NCI-H510A treated with DMSO at 0.1 percent for 48 hours (cell line): ENCODE results near the gene LRFN4.
"Not testable (repeated sequence)": the region's sequence is repeated elsewhere in the genome, so short reads cannot be mapped to it uniquely, and the experiment has no call there.

Source experiments
- DNase-seq: peaks from one replicate; lab custom pipeline; 2025; lab: John Stamatoyannopoulos, UW

The LRFN4 gene

GRCh38 chr11:66856496-66857233 is at the start of gene LRFN4:
TSS of gene LRFN4 (plus strand) at chr11:66857064. CDS start at chr11:66857745, 681 bp downstream.
- DNase-seq, result peak; percentile 74

- no peak for DNase-seq
Observed at GRCh38 chr11:66809592-66809991, 47.3 kb upstream of the LRFN4 start.

- no peak for DNase-seq
Observed at GRCh38 chr11:66810576-66811185, 46.2 kb upstream of the LRFN4 start.

GRCh38 chr11:66814678-66815077 is 42.2 kb upstream of the LRFN4 start:
- no peak for DNase-seq

GRCh38 chr11:66815646-66816045 is 41.2 kb upstream of the LRFN4 start:
- no peak for DNase-seq

- no peak for DNase-seq
Observed at GRCh38 chr11:66818231-66818955, 38.5 kb upstream of the LRFN4 start.

GRCh38 chr11:66820381-66820780 is 36.5 kb upstream of the LRFN4 start:
- DNase-seq, result no peak

- no peak for DNase-seq
Observed at GRCh38 chr11:66820901-66821300, 36.0 kb upstream of the LRFN4 start.

- DNase-seq, result no peak
Observed at GRCh38 chr11:66823700-66824099, 33.2 kb upstream of the LRFN4 start.

GRCh38 chr11:66824573-66824972 is 32.3 kb upstream of the LRFN4 start:
- not testable (repeated sequence) for DNase-seq

GRCh38 chr11:66834539-66834845 is 22.4 kb upstream of the LRFN4 start:
- no peak for DNase-seq

GRCh38 chr11:66834943-66835342 is 21.9 kb upstream of the LRFN4 start:
- DNase-seq, result no peak

- no peak for DNase-seq
Observed at GRCh38 chr11:66835768-66836405, 21.0 kb upstream of the LRFN4 start.

GRCh38 chr11:66840317-66841091 is 16.4 kb upstream of the LRFN4 start:
- no peak for DNase-seq

- no peak for DNase-seq
Observed at GRCh38 chr11:66841861-66842260, 15.0 kb upstream of the LRFN4 start.

GRCh38 chr11:66842501-66842895 is 14.4 kb upstream of the LRFN4 start:
- no peak for DNase-seq

GRCh38 chr11:66842896-66843775 is 13.7 kb upstream of the LRFN4 start, which contains the start of gene RCE1:
TSS of gene RCE1 (plus strand) at chr11:66843441. CDS start at chr11:66843456, 15 bp downstream.
- DNase-seq, result peak; percentile 90

GRCh38 chr11:66843776-66844495 is 12.9 kb upstream of the LRFN4 start:
- no peak for DNase-seq

GRCh38 chr11:66844496-66845142 is 12.2 kb upstream of the LRFN4 start:
- DNase-seq, result no peak
